GM19351 (cell line): ENCODE results near the gene OR5B21.

Experiments
- ATAC-seq: cut with Tn5 transposase; IDR thresholded peaks from one replicate; pipeline ENCODE4 v1.9.1; 2021; ENCODE audit warnings: mild to moderate bottlenecking, moderate library complexity; ENCODE audit not compliant: unreplicated experiment

OR5B21 gene

GRCh38 chr11:58494101-58494500 lies 13.8 kb downstream of the OR5B21 start:
- no peak for ATAC-seq

GRCh38 chr11:58493676-58494075 lies 14.2 kb downstream of the OR5B21 start:
- ATAC-seq: no peak

GRCh38 chr11:58490827-58491226 lies 17.1 kb downstream of the OR5B21 start:
- ATAC-seq: no peak

- ATAC-seq: no peak
These were observed 20.7 kb downstream of the OR5B21 start for GRCh38 chr11:58487170-58487569.

- ATAC-seq: no peak
These were observed 21.9 kb downstream of the OR5B21 start for GRCh38 chr11:58485961-58486360.

- ATAC-seq: no peak
These were observed 36.0 kb downstream of the OR5B21 start for GRCh38 chr11:58471892-58472291.

- no peak for ATAC-seq
These were observed 41.6 kb downstream of the OR5B21 start for GRCh38 chr11:58466293-58466692.

GRCh38 chr11:58465690-58466089 lies 42.2 kb downstream of the OR5B21 start:
- no peak for ATAC-seq
